ENCODE results near the gene ACOT7. TPM values are rescaled to one million over a fixed set of nuclear protein-coding genes. Genes with fewer than 3 reads are reported as not detected.
A peak's percentile ranks its signal among the peaks of the same experiment; 100 is the strongest.

Gene ACOT7
- total RNA-seq, 1 experiment from 2014 or later: 36.2 TPM

GRCh38 chr1:6274622-6275139, 118.9 kb downstream of the ACOT7 start:
- H3K27me3 Mint-ChIP-seq (ENCODE audit: unreplicated experiment): no peaks in the 10 kb centered on the region
- H3K9me3 Mint-ChIP-seq (ENCODE audit: low read depth, unreplicated experiment): no peaks in the 10 kb centered on the region
- no TSS peak for BruUV-seq (replicated peaks)
- H3K36me3 Mint-ChIP-seq (ENCODE audit: insufficient read depth, unreplicated experiment): no peaks in the 10 kb centered on the region
- intact Hi-C loops (cut with micrococcal nuclease; ENCODE audit: unreplicated experiment): no loop called here
- no peak for TF ChIP-seq CTCF (IDR thresholded peaks at IDR 0.05; ENCODE audit: unreplicated experiment)
- no peak overlapping the region for H3K4me3 Mint-ChIP-seq (ENCODE audit: low read depth, unreplicated experiment)
- H3K4me1 Mint-ChIP-seq (ENCODE audit: low read depth, unreplicated experiment): no peaks in the 10 kb centered on the region
- no peak overlapping the region for H3K27ac Mint-ChIP-seq (ENCODE audit: unreplicated experiment)
- CTCF ChIA-PET: interaction anchor here (0.7 kb wide), 1 partner anchor 329 kb away, joined by 3 read pairs; no protein-coding TSS in a partner anchor
- DNase-seq: no peak

GRCh38 chr1:6274102-6274501, 119.5 kb downstream of the ACOT7 start:
- Mint-ChIP-seq H3K9me3 (ENCODE audit: low read depth, unreplicated experiment) (no peaks in the 10 kb centered on the region), H3K27me3 (ENCODE audit: unreplicated experiment) (no peaks in the 10 kb centered on the region), H3K36me3 (ENCODE audit: insufficient read depth, unreplicated experiment) (no peaks in the 10 kb centered on the region), H3K4me3 (ENCODE audit: low read depth, unreplicated experiment) (no peak overlapping the region), H3K4me1 (ENCODE audit: low read depth, unreplicated experiment) (no peaks in the 10 kb centered on the region), H3K27ac (ENCODE audit: unreplicated experiment) (no peak overlapping the region)
- no TSS peak for BruUV-seq (replicated peaks)
- intact Hi-C loops (cut with micrococcal nuclease; ENCODE audit: unreplicated experiment): no loop called here
- TF ChIP-seq CTCF (IDR thresholded peaks at IDR 0.05; ENCODE audit: unreplicated experiment): no peak
- DNase-seq: no peak
- CTCF ChIA-PET: no interaction called here

GRCh38 chr1:6273380-6273891, 120.1 kb downstream of the ACOT7 start:
- DNase-seq: peak; percentile 38
- no peak for TF ChIP-seq CTCF (IDR thresholded peaks at IDR 0.05; ENCODE audit: unreplicated experiment)
- H3K27ac Mint-ChIP-seq (ENCODE audit: unreplicated experiment): no peak overlapping the region
- H3K4me3 Mint-ChIP-seq (ENCODE audit: low read depth, unreplicated experiment): no peak overlapping the region
- BruUV-seq (replicated peaks): no TSS peak
- CTCF ChIA-PET: no interaction called here
- H3K4me1 Mint-ChIP-seq (ENCODE audit: low read depth, unreplicated experiment): no peaks in the 10 kb centered on the region
- no peaks in the 10 kb centered on the region for H3K36me3 Mint-ChIP-seq (ENCODE audit: insufficient read depth, unreplicated experiment)
- H3K9me3 Mint-ChIP-seq (ENCODE audit: low read depth, unreplicated experiment): no peaks in the 10 kb centered on the region
- H3K27me3 Mint-ChIP-seq (ENCODE audit: unreplicated experiment): no peaks in the 10 kb centered on the region
- intact Hi-C loops (cut with micrococcal nuclease; ENCODE audit: unreplicated experiment): no loop called here

GRCh38 chr1:6272868-6273267, 120.7 kb downstream of the ACOT7 start:
- H3K4me3 Mint-ChIP-seq (ENCODE audit: low read depth, unreplicated experiment): no peak overlapping the region
- intact Hi-C loops (cut with micrococcal nuclease; ENCODE audit: unreplicated experiment): no loop called here
- CTCF ChIA-PET: no interaction called here
- H3K27ac Mint-ChIP-seq (ENCODE audit: unreplicated experiment): no peak overlapping the region
- no TSS peak for BruUV-seq (replicated peaks)
- H3K4me1 Mint-ChIP-seq (ENCODE audit: low read depth, unreplicated experiment): no peaks in the 10 kb centered on the region
- H3K27me3 Mint-ChIP-seq (ENCODE audit: unreplicated experiment): no peaks in the 10 kb centered on the region
- no peaks in the 10 kb centered on the region for H3K9me3 Mint-ChIP-seq (ENCODE audit: low read depth, unreplicated experiment)
- no peak for TF ChIP-seq CTCF (IDR thresholded peaks at IDR 0.05; ENCODE audit: unreplicated experiment)
- no peaks in the 10 kb centered on the region for H3K36me3 Mint-ChIP-seq (ENCODE audit: insufficient read depth, unreplicated experiment)
- no peak for DNase-seq
